NCI-H526 (cell line): Measurements from ENCODE around the gene C5orf58.
"Not testable (repeated sequence)": the region's sequence is repeated elsewhere in the genome, so short reads cannot be mapped to it uniquely, and the experiment has no call there.

Experiments used
- DNase-seq, 2 experiments: peaks; one replicate each; lab custom pipeline; 2025; lab: John Stamatoyannopoulos, UW

Gene C5orf58

DNA sequence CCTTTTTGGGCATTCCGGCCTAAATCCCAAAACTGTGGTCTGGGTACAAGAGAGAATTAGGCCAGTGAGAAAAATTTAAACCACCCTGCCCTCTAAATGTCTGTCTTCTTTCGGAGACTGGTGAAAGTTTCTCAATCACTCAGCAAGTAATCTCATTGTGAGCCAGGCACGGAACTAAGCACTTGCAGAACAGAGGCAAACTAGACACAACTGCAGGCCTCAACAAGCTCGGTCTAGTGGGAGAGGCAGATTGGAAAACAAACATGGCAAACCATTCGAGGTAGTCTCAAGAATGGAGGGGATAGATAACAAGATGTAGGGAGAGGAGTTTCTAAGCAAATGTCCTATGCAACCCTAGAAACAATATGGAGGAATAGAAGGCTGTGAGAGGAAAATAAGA is 8.9 kb upstream of the C5orf58 start:
- DNase-seq, result no peak

GRCh38 chr5:170225326-170226128 is 7.3 kb upstream of the C5orf58 start:
- peak; percentile 72 to 88 for DNase-seq

DNA sequence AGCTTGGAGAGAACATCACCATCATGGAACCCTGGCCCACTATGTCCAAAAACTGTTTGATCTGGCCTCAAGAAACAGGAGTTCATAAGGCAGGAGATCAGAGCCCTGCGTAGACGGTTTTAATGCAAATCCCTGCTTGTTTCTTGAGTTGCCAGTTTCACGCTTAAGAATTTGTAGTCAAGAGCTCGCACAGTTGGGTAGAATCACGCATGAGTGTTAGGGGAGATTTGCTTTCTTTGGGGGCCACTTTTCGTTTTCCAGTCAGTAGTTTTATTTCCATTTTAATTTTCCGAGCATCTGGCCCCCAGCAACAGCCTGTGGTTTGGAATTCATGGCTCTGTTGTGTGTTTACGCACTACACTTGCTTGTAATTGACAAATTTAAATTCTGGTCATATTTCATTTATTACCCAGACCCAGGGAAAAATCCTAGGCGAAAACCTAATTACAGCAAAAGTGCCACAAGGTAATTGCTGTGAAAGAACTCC is 6.6 kb upstream of the C5orf58 start:
- peak; percentile 42 to 43 for DNase-seq

GRCh38 chr5:170226661-170227060 is 6.1 kb upstream of the C5orf58 start:
- DNase-seq, result peak; percentile 34 to 69

DNA sequence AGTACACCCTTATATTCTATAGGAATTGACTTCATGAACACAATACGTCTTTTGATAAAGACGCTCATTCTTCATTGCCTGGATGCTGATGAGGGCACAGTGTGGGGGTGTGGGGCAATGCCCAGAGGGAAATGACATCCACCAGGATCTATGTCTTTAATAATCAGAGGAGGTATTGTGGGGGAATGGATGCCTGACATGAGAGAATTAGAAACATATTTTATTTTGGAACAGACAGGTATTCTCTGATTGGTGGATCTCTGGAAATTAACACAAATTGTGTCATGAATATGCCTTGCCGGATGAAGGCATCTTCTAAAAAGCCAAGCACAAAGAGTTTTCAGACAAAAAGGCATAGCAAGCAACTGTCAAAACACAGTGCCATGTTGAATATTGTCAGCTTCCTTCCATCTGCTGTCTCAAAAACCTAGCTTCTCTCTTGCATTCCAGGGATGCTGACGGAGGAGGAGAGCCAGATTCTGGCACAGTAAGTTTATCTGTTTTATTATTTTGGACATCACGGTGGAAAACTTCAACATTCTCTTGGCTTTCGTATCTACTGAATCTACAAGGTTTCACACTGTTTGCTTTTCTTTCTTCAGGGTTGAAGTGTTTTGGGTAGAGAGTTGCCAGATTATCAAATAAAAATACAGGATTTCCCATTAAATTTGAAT is 3.9 kb upstream of the C5orf58 start:
- no peak for DNase-seq

DNA sequence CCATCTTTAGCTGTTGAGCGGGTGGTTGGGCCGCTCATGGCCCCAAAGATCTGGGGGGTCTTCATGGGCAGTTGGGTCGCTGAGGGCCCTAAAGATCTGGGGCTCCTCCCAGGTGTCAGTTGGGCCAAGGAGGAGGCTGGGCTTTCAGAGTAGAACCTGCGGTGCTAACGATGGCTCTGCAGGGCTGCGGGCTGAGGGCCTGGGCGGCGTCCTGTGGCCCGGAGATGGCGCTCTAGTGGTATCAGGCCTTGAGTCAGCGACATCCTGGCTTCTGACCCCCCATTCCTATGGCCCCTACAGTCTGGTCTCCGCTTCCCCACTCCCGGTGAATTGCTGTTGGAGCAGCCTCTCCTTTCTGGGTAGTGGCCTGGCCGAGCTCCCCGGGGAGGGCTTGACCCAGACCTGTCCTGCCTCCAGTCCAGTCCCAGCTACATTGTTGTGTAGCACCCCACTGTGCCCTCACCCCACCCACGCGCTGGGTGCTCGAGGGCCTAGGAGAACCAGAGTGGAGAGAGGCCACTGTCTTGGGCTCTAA is 640 bp downstream of the C5orf58 start:
- no peak for DNase-seq

DNA sequence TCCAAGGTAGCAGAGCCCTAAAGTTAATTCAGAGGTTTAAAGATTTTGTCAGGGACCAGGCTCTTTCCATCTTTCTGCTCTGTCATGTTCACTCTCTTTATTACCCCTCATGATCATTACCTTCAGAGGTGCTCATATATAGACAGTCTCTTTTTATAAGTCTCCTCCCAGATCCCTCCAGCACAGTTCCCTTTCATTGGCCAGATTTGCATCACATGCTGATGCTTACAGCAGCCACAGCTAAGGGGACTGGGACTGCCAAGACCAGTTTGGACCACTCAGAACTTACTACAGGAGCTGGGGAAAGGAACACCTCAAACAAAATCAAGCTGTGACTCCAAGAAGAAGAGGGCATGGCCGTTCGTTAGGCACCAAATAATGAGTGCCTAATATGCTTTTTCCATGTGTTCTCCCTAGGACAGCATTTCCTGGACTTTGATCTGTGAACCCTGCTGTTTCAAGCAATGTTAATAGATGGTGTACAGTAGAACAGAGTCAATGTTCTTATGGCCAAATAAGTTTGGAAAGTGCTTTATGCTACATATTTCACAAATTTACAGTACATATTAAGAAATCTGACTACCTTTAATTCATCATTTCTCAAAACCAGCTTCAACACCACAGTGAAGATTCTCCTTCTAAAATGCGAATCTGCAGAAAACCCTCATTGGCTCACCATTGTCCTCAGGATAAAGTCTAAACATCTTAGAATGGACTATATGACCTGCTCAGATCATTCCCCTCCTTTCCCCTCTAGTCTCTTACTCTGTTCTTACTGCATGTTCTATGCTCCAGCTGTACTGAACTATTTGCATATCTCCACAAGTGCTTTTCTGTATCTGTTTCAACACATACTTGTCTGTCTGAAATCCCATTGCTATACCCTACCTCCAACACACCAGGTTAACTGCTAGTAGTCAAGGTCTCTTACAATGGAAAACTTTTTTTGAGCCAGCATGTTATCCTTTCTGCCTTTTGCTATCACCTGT is 3.4 kb downstream of the C5orf58 start:
- peak; percentile 70 to 73 for DNase-seq

DNA sequence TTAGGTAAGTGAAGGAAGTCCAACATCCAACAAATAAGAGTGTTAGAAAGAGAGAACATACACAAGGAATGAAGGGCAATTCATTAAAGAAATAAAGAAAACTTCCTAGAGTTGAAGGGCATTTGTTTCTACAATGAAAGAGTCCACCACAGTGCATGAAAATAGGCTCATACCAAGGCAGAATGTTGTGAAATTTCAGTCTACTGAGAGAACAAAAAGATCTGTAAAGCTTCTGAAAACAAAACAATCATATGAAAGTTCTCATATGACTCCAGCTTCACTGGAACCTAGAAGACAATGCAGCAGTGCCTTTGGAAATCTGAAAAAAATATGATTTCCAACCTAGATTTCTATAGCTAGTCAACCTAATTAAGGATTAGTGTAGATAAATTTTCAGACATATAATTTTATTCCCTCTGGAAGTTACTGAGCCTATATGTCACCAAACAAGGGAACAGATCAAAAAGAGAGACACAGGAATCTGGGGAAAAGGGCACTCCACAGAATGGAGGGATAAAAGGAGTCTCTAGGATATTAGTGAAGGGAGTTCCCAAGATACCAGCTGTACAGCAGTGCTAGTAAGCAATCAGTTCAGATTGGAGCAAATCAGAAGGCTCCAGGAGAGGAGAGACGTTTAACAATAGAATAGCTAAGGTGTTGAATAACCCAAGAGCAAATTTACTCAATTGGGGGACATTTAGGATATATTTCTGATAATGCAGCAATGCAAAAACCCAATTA is 5.8 kb downstream of the C5orf58 start:
- no peak for DNase-seq

DNA sequence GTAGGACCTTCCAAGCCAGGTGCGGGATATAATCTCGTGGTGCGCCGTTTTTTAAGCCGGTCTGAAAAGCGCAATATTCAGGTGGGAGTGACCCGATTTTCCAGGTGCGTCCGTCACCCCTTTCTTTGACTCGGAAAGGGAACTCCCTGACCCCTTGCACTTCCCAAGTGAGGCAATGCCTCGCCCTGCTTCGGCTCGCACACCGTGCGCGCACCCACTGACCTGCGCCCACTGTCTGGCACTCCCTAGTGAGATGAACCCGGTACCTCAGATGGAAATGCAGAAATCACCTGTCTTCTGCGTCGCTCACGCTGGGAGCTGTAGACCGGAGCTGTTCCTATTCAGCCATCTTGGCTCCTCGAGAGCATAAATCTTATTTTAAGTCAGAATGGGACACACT is 12.7 kb downstream of the C5orf58 start:
- DNase-seq, result not testable (repeated sequence)

DNA sequence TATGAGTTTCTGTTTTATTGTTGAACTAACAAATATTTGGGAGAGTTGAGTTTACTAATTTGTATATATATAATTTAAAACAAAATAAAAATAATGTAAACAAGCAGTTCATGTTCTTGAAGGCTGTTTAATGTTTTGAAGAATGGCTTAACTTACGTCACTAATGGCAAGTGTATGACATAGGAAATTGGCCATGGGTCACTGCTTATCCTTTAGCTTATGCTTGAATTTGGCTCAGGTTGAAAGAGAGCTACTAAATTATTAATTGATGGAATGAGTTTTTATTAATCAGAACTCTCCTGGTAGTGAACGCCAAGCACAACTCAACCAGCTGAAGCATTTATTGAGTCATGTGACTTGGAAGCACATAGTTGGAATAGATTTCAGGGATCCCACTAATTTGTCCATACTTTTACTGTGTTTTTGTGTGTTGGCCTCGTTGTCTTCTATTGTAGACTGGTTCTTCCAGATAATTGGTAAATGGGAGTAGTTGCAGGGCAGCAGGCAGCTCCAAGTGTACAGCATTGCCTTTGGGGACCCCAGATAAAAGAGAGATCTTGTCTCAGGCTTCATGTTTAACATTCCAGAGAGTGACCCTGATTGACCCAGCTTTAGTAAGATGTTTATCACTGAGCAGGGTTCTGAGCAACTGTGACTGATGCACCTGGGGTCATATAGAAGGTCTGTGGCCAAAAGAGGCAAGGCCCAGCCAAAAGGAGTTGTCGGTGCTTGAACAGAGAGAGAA is 13.5 kb downstream of the C5orf58 start:
- DNase-seq, result no peak

DNA sequence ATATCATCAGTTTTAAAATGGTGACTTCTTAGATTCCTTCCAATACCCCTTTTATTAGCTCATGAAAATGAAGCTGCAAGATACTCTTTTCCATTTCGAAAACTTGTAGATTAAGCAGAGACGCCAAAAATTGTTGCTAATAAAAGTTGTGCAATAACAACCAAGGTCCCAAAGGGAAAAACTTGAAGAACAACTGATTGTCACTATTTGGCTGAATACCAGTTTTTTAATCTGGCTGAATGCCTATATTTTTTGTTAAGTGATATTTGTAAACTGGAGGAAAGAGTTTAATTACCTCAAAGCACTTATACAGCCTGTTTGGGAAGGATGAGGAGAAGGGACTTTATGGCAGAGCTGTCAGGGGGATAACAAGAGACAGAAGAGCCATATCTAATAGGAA is 14.6 kb downstream of the C5orf58 start:
- no peak for DNase-seq

GRCh38 chr5:170248172-170248930 is 15.6 kb downstream of the C5orf58 start:
- no peak for DNase-seq

DNA sequence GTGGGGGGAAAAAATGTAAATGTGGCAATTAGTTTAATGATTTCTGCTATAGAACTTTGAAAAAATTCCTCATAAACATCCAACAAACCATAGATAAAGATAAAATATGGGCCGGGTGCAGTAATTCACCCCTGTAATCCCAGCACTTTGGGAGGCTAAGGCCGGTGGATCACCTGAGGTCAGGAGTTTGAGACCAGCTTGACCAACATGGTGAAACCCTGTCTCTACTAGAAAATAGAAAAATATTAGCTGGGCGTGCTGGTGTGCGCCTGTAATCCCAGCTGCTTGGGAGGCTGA is 16.1 kb downstream of the C5orf58 start:
- not testable (repeated sequence) for DNase-seq

DNA sequence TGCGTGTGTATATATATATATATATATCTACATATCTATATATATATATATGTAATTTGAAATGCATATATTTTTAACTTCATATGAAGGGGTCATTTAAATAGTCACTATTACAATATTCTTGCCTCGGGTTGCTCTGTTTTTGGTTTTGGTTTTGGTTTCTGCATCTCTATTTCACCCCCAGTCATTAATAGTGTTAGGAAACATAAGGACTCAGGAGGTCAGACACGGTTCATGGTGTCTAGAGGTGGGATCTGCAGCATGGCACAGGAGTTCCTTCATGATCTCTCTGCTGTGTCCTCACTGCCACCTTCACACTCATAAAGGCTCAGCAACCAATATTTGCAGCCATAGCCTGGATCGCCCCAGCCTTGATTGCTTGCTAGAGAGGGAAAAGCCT is 16.6 kb downstream of the C5orf58 start:
- no peak for DNase-seq

DNA sequence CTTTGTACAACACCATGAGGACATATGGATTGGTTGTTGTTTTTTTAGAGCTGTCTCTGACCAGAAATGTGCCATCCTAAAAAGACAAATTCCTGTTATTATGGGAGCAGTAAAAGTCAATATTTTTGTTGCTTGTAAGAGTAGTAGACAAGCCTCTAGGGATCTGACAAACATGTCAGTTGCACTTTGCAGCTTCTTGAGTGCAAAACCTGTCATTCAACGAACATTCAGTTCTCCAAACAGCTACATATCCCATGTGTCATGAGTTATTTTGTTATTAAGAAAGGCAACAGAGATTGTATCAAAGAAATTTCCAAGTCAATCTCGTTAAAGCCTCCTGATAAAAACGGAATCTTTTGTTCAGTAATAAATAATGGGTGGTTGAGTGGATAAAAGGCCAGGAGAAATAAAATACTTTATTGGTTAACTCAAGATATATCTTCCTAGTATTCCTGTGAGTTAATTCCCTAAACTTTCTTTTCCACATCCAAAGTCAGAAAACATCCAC is 18.1 kb downstream of the C5orf58 start:
- DNase-seq, result no peak

DNA sequence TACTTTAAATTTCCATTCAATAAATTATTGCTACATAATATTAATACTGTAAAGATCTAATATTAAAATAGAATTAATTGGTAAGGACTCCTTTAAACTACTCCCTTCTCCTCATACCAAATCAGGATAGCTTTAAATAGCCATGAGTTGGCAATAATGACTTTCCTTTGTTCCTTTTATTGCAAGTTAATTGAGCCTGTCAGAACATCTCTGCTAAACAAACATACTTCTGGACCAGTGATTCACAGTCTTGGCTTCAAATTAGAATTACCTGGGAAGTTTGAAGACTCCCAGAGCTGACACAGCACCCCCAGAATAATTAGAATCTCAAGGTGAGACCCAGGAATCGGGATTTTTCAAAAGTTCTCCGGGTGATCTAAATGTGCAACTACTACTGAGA is 18.7 kb downstream of the C5orf58 start:
- no peak for DNase-seq

GRCh38 chr5:170252109-170252508 is 19.3 kb downstream of the C5orf58 start:
- DNase-seq, result no peak

DNA sequence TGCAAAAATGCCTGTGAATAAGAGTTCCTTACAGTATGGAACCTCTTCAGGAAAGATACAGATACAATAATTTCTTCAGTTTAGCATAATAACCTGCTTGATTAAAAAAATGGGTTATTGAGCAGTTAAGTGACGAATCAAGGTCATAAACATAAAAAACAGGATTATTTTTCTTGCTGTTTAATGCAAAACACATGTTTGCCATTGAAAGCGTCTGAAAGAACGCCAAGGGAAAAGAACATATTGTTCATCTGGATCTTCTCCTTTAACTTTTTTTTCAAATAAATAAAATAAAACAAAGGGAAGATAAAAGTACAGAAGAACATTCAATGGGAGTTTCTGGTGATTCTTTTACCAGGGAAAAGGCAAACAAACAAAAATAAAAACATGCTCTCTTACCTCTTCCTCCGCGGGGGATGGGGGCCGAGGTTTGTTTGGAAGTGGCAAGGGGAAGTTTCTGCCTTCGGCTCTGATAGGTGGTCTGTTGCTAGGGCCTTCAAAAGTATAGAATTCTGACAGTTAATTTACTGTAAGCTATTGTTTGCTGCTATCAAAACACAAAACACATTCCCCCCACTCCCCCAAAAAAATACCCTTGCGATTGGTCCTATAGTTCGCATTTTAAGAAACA is 20.1 kb downstream of the C5orf58 start:
- DNase-seq, result peak in 1 of 2 experiments; percentile 32

DNA sequence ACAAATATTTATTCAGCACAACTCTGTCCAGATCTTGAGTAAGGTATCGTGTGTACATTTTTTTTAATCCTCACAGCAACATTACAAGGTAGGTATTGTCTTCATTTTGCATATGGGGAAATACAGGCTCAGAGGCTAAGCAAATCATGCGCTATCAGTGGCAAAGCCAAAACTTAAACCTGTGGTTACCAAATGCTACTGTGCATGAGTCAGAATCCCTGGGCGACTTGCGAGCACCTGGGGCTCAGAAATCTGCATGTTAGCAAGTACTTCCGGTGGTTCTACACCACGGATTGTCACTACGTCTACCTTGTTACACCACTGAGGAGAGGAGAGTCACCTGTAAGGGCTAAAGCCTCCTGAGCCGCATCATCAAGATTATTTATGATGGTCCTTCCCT is 21.3 kb downstream of the C5orf58 start:
- peak; percentile 95 to 98 for DNase-seq
